Spleen (tissue), 7 donors: ENCODE data around the gene ZNF567.

Source experiments
- CTCF ChIP-seq, 11 experiments: fragments of 200-600 bp in 7 of 11; fragments of 450-650 bp in 4 of 11; sonication (generic) in 4 of 11; IDR thresholded peaks in 8 of 11; conservative IDR thresholded peaks in 3 of 11; 1 replicate in 7 of 11; 2 replicates in 4 of 11; pipeline versions ENCODE4 v1.4.0 to v1.8.0; 2016 to 2021; ENCODE audit warnings: antibody characterized with exemption in 11 of 11, inconsistent platforms in 4 of 11, mild to moderate bottlenecking in 1 of 11
- POLR2A ChIP-seq, 3 donors: fragments of 450-650 bp; IDR thresholded peaks; one replicate each; pipeline ENCODE4 v1.5.1; 2017; ENCODE audit warnings: antibody characterized with exemption in 3 of 3, mild to moderate bottlenecking in 1 of 3
- POLR2AphosphoS5 ChIP-seq, 3 donors: sonication (generic); formaldehyde crosslinking; IDR thresholded peaks; one replicate each; pipeline ENCODE4 v1.5.1; 2017; ENCODE audit warnings: antibody characterized with exemption in 3 of 3
- donor health status: DM: no; HTN: no; CAD: no; lungs with moderate emphysema.
- donor health status: DM: no; HTN: no; CAD: no.
- donor health status: DM: no; HTN: no; CAD: no.

- TF ChIP-seq CTCF (IDR thresholded peaks at IDR 0.05 in 8 of 11, conservative IDR thresholded peaks at IDR 0.05 in 3 of 11) (no peak), POLR2A (IDR thresholded peaks at IDR 0.05) (no peak), POLR2AphosphoS5 (IDR thresholded peaks at IDR 0.05) (no peak)
Measured at GRCh38 chr19:36679455-36679854, 8.0 kb upstream of the ZNF567 start.
